Hepatocyte (in vitro differentiated cells): ENCODE results near the gene GPX2.

Experiments
- CTCF ChIP-seq: fragments of 200-600 bp; sonication (generic); IDR thresholded peaks from 2 replicates; pipeline ENCODE4 v1.5.1; 2016; ENCODE audit warnings: antibody characterized with exemption, mild to moderate bottlenecking; ENCODE audit not compliant: poor library complexity
- EZH2phosphoT487 ChIP-seq: fragments of 200-600 bp; sonication (generic); IDR thresholded peaks from one replicate; pipeline ENCODE4 v1.6.1; 2018; ENCODE audit warnings: antibody characterized with exemption, mild to moderate bottlenecking, low read depth, moderate library complexity; ENCODE audit not compliant: unreplicated experiment, severe bottlenecking

GRCh38 chr14:64914237-64915028 is 28.1 kb downstream of the GPX2 start, which contains the start of gene CHURC1:
- TF ChIP-seq CTCF: no peak
- TF ChIP-seq EZH2phosphoT487: no peak
